HepG2 (cell line): ENCODE results near the gene SHPK. TPM values are rescaled to one million over a fixed set of nuclear protein-coding genes. Genes with fewer than 3 reads are reported as not detected.

Experiments used
- KAT2B ChIP-seq: fragments of 150-350 bp; IDR thresholded peaks from 2 replicates; pipeline ENCODE4 v1.6.1; 2014; ENCODE audit warnings: low read depth, low read length, borderline replicate concordance
- MXI1 ChIP-seq: IDR thresholded peaks from 3 replicates; pipeline ENCODE4 v1.6.1; 2012; ENCODE audit warnings: low read depth, low read length, inconsistent platforms, borderline replicate concordance
- NR2F1 ChIP-seq, 2 experiments: fragments of 450-650 bp in 1 of 2; formaldehyde crosslinking in 1 of 2; IDR thresholded peaks; 2 replicates each; pipeline versions ENCODE4 v1.5.0 to v1.6.1; 2016 to 2020; ENCODE audit warnings: mild to moderate bottlenecking in 1 of 2, missing compliant biosample characterization in 1 of 2, missing genetic modification reagents in 1 of 2, moderate library complexity in 1 of 2
- REST ChIP-seq, 2 experiments: IDR thresholded peaks; 2 replicates each; pipeline ENCODE4 v1.6.1; 2011 to 2012; ENCODE audit warnings: low read length in 2 of 2, borderline replicate concordance in 1 of 2, low read depth in 1 of 2, mild to moderate bottlenecking in 1 of 2, moderate library complexity in 1 of 2
- SNRNP70 ChIP-seq: fragments of 200-400 bp; formaldehyde crosslinking; IDR thresholded peaks from 2 replicates; pipeline ENCODE4 v1.6.1; 2017; ENCODE audit warnings: mild to moderate bottlenecking, low read depth, low read length, moderate library complexity
- ZNF10 ChIP-seq: sonication (generic); formaldehyde crosslinking; IDR thresholded peaks from 2 replicates; pipeline ENCODE4 v1.4.0; 2020; ENCODE audit warnings: mild to moderate bottlenecking, low read depth, missing genetic modification reagents, borderline replicate concordance
- ZNF232 ChIP-seq: sonication (generic); formaldehyde crosslinking; IDR thresholded peaks from 2 replicates; pipeline ENCODE4 v1.4.0; 2020; ENCODE audit warnings: missing genetic modification reagents, borderline replicate concordance
- ZNF280D ChIP-seq: sonication (generic); formaldehyde crosslinking; IDR thresholded peaks from 2 replicates; pipeline ENCODE4 v1.5.1; 2020; ENCODE audit warnings: mild to moderate bottlenecking, missing genetic modification reagents
- ZNF282 ChIP-seq: fragments of 450-650 bp; IDR thresholded peaks from 2 replicates; pipeline ENCODE4 v1.6.1; 2018; ENCODE audit not compliant: partially characterized antibody
- ZNF382 ChIP-seq: sonication (generic); formaldehyde crosslinking; IDR thresholded peaks from 2 replicates; pipeline ENCODE4 v1.5.0; 2020; ENCODE audit warnings: missing genetic modification reagents, mild to moderate bottlenecking, borderline replicate concordance
- ZNF577 ChIP-seq: sonication (generic); formaldehyde crosslinking; IDR thresholded peaks from 2 replicates; pipeline ENCODE4 v1.4.0; 2020; ENCODE audit warnings: mild to moderate bottlenecking, low read depth, missing genetic modification reagents, borderline replicate concordance
- ZNF646 ChIP-seq: sonication (generic); formaldehyde crosslinking; IDR thresholded peaks from 2 replicates; pipeline ENCODE4 v1.9.0; 2021; ENCODE audit warnings: mild to moderate bottlenecking, missing genetic modification reagents
- ZNF75D ChIP-seq: sonication (generic); formaldehyde crosslinking; IDR thresholded peaks from 2 replicates; pipeline ENCODE4 v1.8.1; 2023; ENCODE audit warnings: missing genetic modification reagents, mild to moderate bottlenecking, borderline replicate concordance
- polyA plus RNA-seq, 8 experiments: library from polyadenylated mRNA; depleted of rRNA in 3 of 8; stranded (reverse) in 7 of 8; unstranded in 1 of 8; fragments of >200 nt; fragmentation: Illumina TruSeq in 4 of 8; extraction: Trizol in 4 of 8; gene quantifications; 2 replicates each; pipeline versions ENCODE4 v1.2.1 to v1.2.3, GENCODE V29; 2011 to 2016; ENCODE audit warnings: low read depth in 4 of 8, missing spikeins in 1 of 8, mixed read lengths in 1 of 8; ENCODE audit not compliant: insufficient read depth in 1 of 8
- total RNA-seq, 5 experiments: library from RNA; depleted of rRNA; stranded (reverse); fragments of >200 nt; fragmentation: Illumina TruSeq; extraction: Trizol; gene quantifications; 2 replicates each; pipeline ENCODE4 v1.2.3, GENCODE V29; 2016; ENCODE audit warnings: low read depth in 1 of 5

The SHPK gene
- total and polyA plus RNA-seq, 2 of the 13 experiments (the other 11 are each of a cell fraction or from before 2014, with no cell fraction given), result 16.2 to 30.9 TPM

GRCh38 chr17:3667366-3668278 lies 31.6 kb upstream of the SHPK start (continued):
- TF ChIP-seq ZNF282, result no peak
- no peak for TF ChIP-seq SNRNP70
- 0 out of 2 replicates have a peak, but pooled peaks have one; percentile 74 for TF ChIP-seq ZNF75D (CRISPR knock-in tag)
- no peak for TF ChIP-seq ZNF10 (CRISPR knock-in tag)
- TF ChIP-seq MXI1, result peak; percentile 89; the same call in 1 of the 3 replicates
- peak in 1 of 2 experiments; percentile 26; a peak in 1 of 4 replicates for TF ChIP-seq REST (IDR thresholded peaks at IDR 0.05; ENCODE audit: borderline replicate concordance in 1 of 2, low read depth in 1 of 2, low read length in 2 of 2)
- TF ChIP-seq ZNF232 (CRISPR knock-in tag), result peak; percentile 61; the same call in 1 of the 2 replicates
- no peak for TF ChIP-seq ZNF382 (CRISPR knock-in tag)
- TF ChIP-seq NR2F1 (CRISPR knock-in tag; IDR thresholded peaks at IDR 0.05), result no peak
- peak; percentile 63; the same call in 1 of the 2 replicates for TF ChIP-seq ZNF646 (CRISPR knock-in tag)
- TF ChIP-seq ZNF577 (CRISPR knock-in tag), result no peak
- TF ChIP-seq ZNF280D (CRISPR knock-in tag), result peak; percentile 73; the same call in 1 of the 2 replicates
- TF ChIP-seq KAT2B, result no peak
